ENCODE results near the gene ARHGAP26.

DNA sequence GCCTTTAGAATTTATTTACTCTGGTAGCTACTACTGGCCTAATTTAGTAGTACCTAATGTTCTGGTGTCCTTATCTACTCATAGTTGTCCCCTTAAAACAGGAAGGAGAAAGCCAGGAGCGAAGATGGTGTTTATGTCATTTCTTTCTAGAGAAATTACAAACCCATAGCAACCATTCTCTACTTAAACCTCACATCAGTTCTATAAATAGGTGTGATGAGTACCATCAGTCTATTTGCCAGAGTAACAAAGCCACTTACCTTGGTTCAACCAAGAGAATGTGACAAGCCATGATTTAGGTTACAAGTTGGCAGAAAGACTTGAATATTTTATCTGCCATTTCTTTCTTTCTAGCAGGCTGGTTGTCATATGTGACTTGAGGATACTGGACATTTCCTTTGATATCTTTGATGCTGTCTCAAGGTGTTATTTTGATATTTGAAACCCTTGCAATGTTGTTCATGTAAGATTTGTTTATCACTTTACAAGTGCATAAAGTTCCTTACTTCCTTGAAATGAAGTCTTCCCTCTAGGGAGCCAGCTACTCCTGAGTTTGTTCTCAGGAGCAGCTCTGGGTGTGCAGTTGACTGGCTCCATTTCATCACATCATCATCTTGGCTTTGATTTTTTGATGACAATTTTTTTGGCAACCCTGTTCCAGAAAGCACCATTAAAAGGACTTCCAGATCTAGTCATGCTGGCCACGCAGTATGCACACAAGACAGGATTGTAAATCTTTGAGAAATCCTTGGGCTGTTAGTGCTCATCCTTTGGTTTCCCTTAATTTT, 286.8 kb downstream of the ARHGAP26 start:
- TF ChIP-seq, protein P1, sequence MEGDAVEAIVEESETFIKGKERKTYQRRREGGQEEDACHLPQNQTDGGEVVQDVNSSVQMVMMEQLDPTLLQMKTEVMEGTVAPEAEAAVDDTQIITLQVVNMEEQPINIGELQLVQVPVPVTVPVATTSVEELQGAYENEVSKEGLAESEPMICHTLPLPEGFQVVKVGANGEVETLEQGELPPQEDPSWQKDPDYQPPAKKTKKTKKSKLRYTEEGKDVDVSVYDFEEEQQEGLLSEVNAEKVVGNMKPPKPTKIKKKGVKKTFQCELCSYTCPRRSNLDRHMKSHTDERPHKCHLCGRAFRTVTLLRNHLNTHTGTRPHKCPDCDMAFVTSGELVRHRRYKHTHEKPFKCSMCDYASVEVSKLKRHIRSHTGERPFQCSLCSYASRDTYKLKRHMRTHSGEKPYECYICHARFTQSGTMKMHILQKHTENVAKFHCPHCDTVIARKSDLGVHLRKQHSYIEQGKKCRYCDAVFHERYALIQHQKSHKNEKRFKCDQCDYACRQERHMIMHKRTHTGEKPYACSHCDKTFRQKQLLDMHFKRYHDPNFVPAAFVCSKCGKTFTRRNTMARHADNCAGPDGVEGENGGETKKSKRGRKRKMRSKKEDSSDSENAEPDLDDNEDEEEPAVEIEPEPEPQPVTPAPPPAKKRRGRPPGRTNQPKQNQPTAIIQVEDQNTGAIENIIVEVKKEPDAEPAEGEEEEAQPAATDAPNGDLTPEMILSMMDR (IDR thresholded peaks at IDR 0.05; ENCODE audit: low read depth, low read length, poor library complexity, severe bottlenecking), result no peak
- TF ChIP-seq EZH2phosphoT487 (IDR thresholded peaks at IDR 0.05; ENCODE audit: borderline replicate concordance, low read length), result no peak

Data from DOHH2 (cell line).